HCT116 (cell line): ENCODE results near the gene MIER2. TPM values are rescaled to one million over a fixed set of nuclear protein-coding genes. Genes with fewer than 3 reads are reported as not detected.

ENCODE experiments used
- ATAC-seq: fragments of 200-7000 bp; cut with Tn5 transposase; 2 replicates; pipeline ENCODE4 v1.9.1; 2020; ENCODE audit warnings: mild to moderate bottlenecking, moderate library complexity
- BruUV-seq: library from RNA; stranded (reverse); fragments of 400-500 nt; replicated peaks from 2 replicates; lab custom pipeline; 2021; lab: Mats Ljungman, UMichigan
- CTCF ChIA-PET: fragments of 300-600 bp; sonication (Branson Sonifier 250); formaldehyde crosslinking; loops from one replicate; lab custom pipeline; 2021; ENCODE audit warnings: antibody characterized with exemption; lab: Charles Lee
- POLR2A ChIA-PET: fragments of 300-600, 350-600 bp; sonication (Branson Sonifier 250); formaldehyde crosslinking; loops from one replicate; lab custom pipeline; 2021; ENCODE audit warnings: antibody characterized with exemption; lab: Charles Lee
- RAD21 ChIA-PET, 2 experiments: fragments of 300-600 bp; sonication (Branson Sonifier 250); formaldehyde crosslinking; loops; one replicate each; lab custom pipeline; 2023; ENCODE audit warnings: low total read pairs in 2 of 2; ENCODE audit not compliant: uncharacterized antibody in 2 of 2, unreplicated experiment in 2 of 2, low non-redundant PET in 1 of 2; lab: Charles Lee
- DNase-seq: peaks from one replicate; pipeline ENCODE4 v3.0.0-alpha.2; 2010; ENCODE audit warnings: low read depth, low spot score
- H2AFZ ChIP-seq: fragments of 200-600 bp; shearing (Covaris generic), sonication (generic); 2 replicates; pipeline ENCODE4 v1.6.1; 2017; ENCODE audit warnings: low read depth, mixed run types, mixed read lengths, antibody characterized with exemption, low read length; ENCODE audit not compliant: poor library complexity, severe bottlenecking
- H3K27ac ChIP-seq: 2 replicates; pipeline ENCODE4 v1.5.1; 2012; ENCODE audit warnings: low read depth, low read length
- H3K27me3 ChIP-seq: fragments of 200-600 bp; sonication (generic); 2 replicates; pipeline ENCODE4 v1.6.1; 2016; ENCODE audit warnings: mixed run types, low read length, mixed read lengths; ENCODE audit not compliant: insufficient read depth
- H3K36me3 ChIP-seq, 2 experiments: fragments of 200-500 bp in 1 of 2; fragments of 200-600 bp in 1 of 2; sonication (Bioruptor generic) in 1 of 2; sonication (generic) in 1 of 2; 2 replicates each; pipeline versions ENCODE4 v1.5.1 to v1.6.1; 2014 to 2016; ENCODE audit warnings: low read length in 2 of 2, inconsistent platforms in 1 of 2, mixed read lengths in 1 of 2, mixed run types in 1 of 2; ENCODE audit not compliant: insufficient read depth in 2 of 2, control insufficient read depth in 1 of 2
- H3K4me1 ChIP-seq, 2 experiments: fragments of 200-600 bp in 1 of 2; sonication (generic) in 1 of 2; 2 replicates each; pipeline versions ENCODE4 v1.5.1 to v1.6.1; 2012 to 2017; ENCODE audit warnings: low read length in 2 of 2, inconsistent platforms in 1 of 2, mild to moderate bottlenecking in 1 of 2, mixed read lengths in 1 of 2, mixed run types in 1 of 2, moderate library complexity in 1 of 2; ENCODE audit not compliant: insufficient read depth in 2 of 2, control insufficient read depth in 1 of 2
- H3K4me2 ChIP-seq: fragments of 200-600 bp; sonication (generic); 2 replicates; pipeline ENCODE4 v1.6.1; 2017; ENCODE audit warnings: mixed run types, low read length, mixed read lengths
- H3K4me3 ChIP-seq, 2 experiments: fragments of 200-600 bp in 1 of 2; sonication (generic) in 1 of 2; replicated peaks in 1 of 2; 2 replicates each; pipeline ENCODE4 v1.5.1; 2011 to 2016; ENCODE audit warnings: low read length in 2 of 2, control low read depth in 1 of 2, low read depth in 1 of 2, mild to moderate bottlenecking in 1 of 2, mixed read lengths in 1 of 2, mixed run types in 1 of 2
- H3K79me2 ChIP-seq: fragments of 200-600 bp; sonication (generic); 2 replicates; pipeline ENCODE4 v1.6.1; 2017; ENCODE audit warnings: mild to moderate bottlenecking, mixed run types, low read length, moderate library complexity, mixed read lengths; ENCODE audit not compliant: insufficient read depth
- H3K9ac ChIP-seq: fragments of 200-600 bp; sonication (generic); 2 replicates; pipeline ENCODE4 v1.6.1; 2016; ENCODE audit warnings: low read length, mixed read lengths
- H3K9me2 ChIP-seq: fragments of 200-600 bp; sonication (generic), shearing (Covaris generic); 2 replicates; pipeline ENCODE4 v1.6.1; 2017; ENCODE audit warnings: mixed run types, mild to moderate bottlenecking, moderate library complexity; ENCODE audit not compliant: insufficient read depth
- H3K9me3 ChIP-seq, 2 experiments: fragments of 200-500 bp in 1 of 2; fragments of 200-600 bp in 1 of 2; sonication (Bioruptor generic) in 1 of 2; sonication (generic) in 1 of 2; 2 replicates each; pipeline ENCODE4 v1.6.1; 2014 to 2017; ENCODE audit warnings: low read length in 2 of 2, mixed read lengths in 2 of 2, inconsistent platforms in 1 of 2, low read depth in 1 of 2, mild to moderate bottlenecking in 1 of 2, mixed run types in 1 of 2, moderate library complexity in 1 of 2; ENCODE audit not compliant: control insufficient read depth in 1 of 2, insufficient read depth in 1 of 2
- H4K20me1 ChIP-seq: fragments of 200-600 bp; sonication (generic), shearing (Covaris generic); 2 replicates; pipeline ENCODE4 v1.6.1; 2017; ENCODE audit warnings: mixed run types, mild to moderate bottlenecking, moderate library complexity; ENCODE audit not compliant: insufficient read depth
- ATF3 ChIP-seq: IDR thresholded peaks from 2 replicates; pipeline ENCODE4 v1.6.1; 2012
- CBX3 ChIP-seq: IDR thresholded peaks from 2 replicates; pipeline ENCODE4 v1.6.1; 2012; ENCODE audit warnings: low read depth
- CEBPB ChIP-seq: IDR thresholded peaks from 2 replicates; pipeline ENCODE4 v1.6.1; 2012; ENCODE audit warnings: low read depth
- EGR1 ChIP-seq: IDR thresholded peaks from 2 replicates; pipeline ENCODE4 v1.6.1; 2012; ENCODE audit warnings: low read depth
- FOSL1 ChIP-seq: IDR thresholded peaks from 2 replicates; pipeline ENCODE4 v1.6.1; 2012; ENCODE audit warnings: low read depth
- JUND ChIP-seq: IDR thresholded peaks from 2 replicates; pipeline ENCODE4 v1.6.1; 2012
- POLR2A ChIP-seq: IDR thresholded peaks from 2 replicates; pipeline ENCODE4 v1.7.0; 2011; ENCODE audit warnings: borderline replicate concordance; ENCODE audit not compliant: insufficient read depth, insufficient read length; ENCODE audit errors: extremely low read depth
- POLR2AphosphoS5 ChIP-seq: IDR thresholded peaks from 2 replicates; pipeline ENCODE4 v1.6.1; 2011; ENCODE audit warnings: mild to moderate bottlenecking, low read depth, low read length, moderate library complexity
- RAD21 ChIP-seq: IDR thresholded peaks from 2 replicates; pipeline ENCODE4 v1.6.1; 2012; ENCODE audit warnings: low read depth, mild to moderate bottlenecking
- REST ChIP-seq: IDR thresholded peaks from 2 replicates; pipeline ENCODE4 v1.6.1; 2012; ENCODE audit warnings: low read depth
- SIN3A ChIP-seq: IDR thresholded peaks from 2 replicates; pipeline ENCODE4 v1.6.1; 2012; ENCODE audit warnings: low read depth
- SP1 ChIP-seq: IDR thresholded peaks from 2 replicates; pipeline ENCODE4 v1.6.1; 2012; ENCODE audit warnings: low read depth
- SRF ChIP-seq: IDR thresholded peaks from 2 replicates; pipeline ENCODE4 v1.6.1; 2012; ENCODE audit warnings: low read depth
- TCF7L2 ChIP-seq: IDR thresholded peaks from 2 replicates; pipeline ENCODE4 v1.7.0; 2011; ENCODE audit warnings: borderline replicate concordance, inconsistent platforms; ENCODE audit not compliant: insufficient read depth, insufficient read length; ENCODE audit errors: extremely low read depth
- YY1 ChIP-seq: IDR thresholded peaks from 2 replicates; pipeline ENCODE4 v1.6.1; 2011; ENCODE audit warnings: low read length, low read depth, moderate library complexity, mild to moderate bottlenecking; ENCODE audit not compliant: insufficient replicate concordance; ENCODE audit errors: extremely low read depth
- ZFX ChIP-seq: fragments of 450-650 bp; IDR thresholded peaks from 2 replicates; pipeline ENCODE4 v1.6.1; 2017
- ZNF274 ChIP-seq: fragments of 200-500 bp; sonication (Bioruptor generic); IDR thresholded peaks from 2 replicates; pipeline ENCODE4 v1.6.1; 2014; ENCODE audit warnings: mild to moderate bottlenecking, low read depth, low read length, inconsistent platforms
- intact Hi-C: fragments of 100-400 bp; cut with micrococcal nuclease; formaldehyde crosslinking; loops from 2 replicates; pipeline ENCODE4 v1.10.0; 2022
- total RNA-seq: library from RNA; stranded (reverse); gene quantifications from one replicate; pipeline ENCODE4 v1.2.1, GENCODE V29; 2021; ENCODE audit not compliant: unreplicated experiment

The MIER2 gene
- total RNA-seq, 1 experiment from 2014 or later = 41.5 TPM

GRCh38 chr19:335072-335471, 9.5 kb downstream of the MIER2 start:
- ChIA-PET POLR2A (no interaction called here), CTCF (no interaction called here), RAD21 (no interaction called here)
- peaks cover 0 to 10% of the 10 kb centered on the region in 2 experiments; a peak in 1 of 4 replicates for H3K9me3 ChIP-seq
- H2AFZ ChIP-seq = no peak overlapping the region
- TF ChIP-seq YY1 (no peak), REST (no peak), ATF3 (no peak), POLR2A (no peak), TCF7L2 (no peak), ZFX (no peak), RAD21 (no peak), POLR2AphosphoS5 (no peak), EGR1 (no peak), SRF (no peak), JUND (no peak), CEBPB (no peak), SP1 (no peak), ZNF274 (no peak), CBX3 (no peak), FOSL1 (no peak), SIN3A (no peak)
- H3K9me2 ChIP-seq = no peaks in the 10 kb centered on the region
- no peaks in the 10 kb centered on the region for H4K20me1 ChIP-seq
- no peak overlapping the region for H3K4me3 ChIP-seq
- H3K79me2 ChIP-seq = peaks cover 74% of the 10 kb centered on the region
- no peaks in the 10 kb centered on the region for H3K27me3 ChIP-seq
- no peak overlapping the region for H3K4me2 ChIP-seq
- no peak overlapping the region for H3K27ac ChIP-seq
- peaks cover 8 to 26% of the 10 kb centered on the region in 2 experiments for H3K36me3 ChIP-seq
- no peak for ATAC-seq
- no peak overlapping the region for H3K9ac ChIP-seq
- BruUV-seq = no TSS peak
- no peaks in the 10 kb centered on the region for H3K4me1 ChIP-seq
- no peak for DNase-seq
- intact Hi-C loops = no loop called here
